Measurements from ENCODE around the gene MCU. TPM values are rescaled to one million over a fixed set of nuclear protein-coding genes. Genes with fewer than 3 reads are reported as not detected.
A peak's percentile ranks its signal among the peaks of the same experiment; 100 is the strongest.
"Not testable (repeated sequence)": the region's sequence is repeated elsewhere in the genome, so short reads cannot be mapped to it uniquely, and the experiment has no call there.

Gene MCU
- total and polyA plus RNA-seq, 2 of the 4 experiments (the other 2 are of a cell fraction) = 36.2 to 36.7 TPM

- no peak overlapping the region for H3K9ac ChIP-seq (ENCODE audit: low read depth, low read length)
These were observed 44.9 kb downstream of the MCU start for GRCh38 chr10:72736828-72737220.

GRCh38 chr10:72737357-72737756 is 45.4 kb downstream of the MCU start:
- H4K20me1 ChIP-seq (ENCODE audit: insufficient read depth, low read length); H4K91ac ChIP-seq (ENCODE audit: insufficient read depth, low read depth, low read length); H2BK120ac ChIP-seq (ENCODE audit: low read depth, low read length); H3K9ac ChIP-seq (ENCODE audit: low read depth, low read length); DNase-seq; H3K27ac ChIP-seq (ENCODE audit: insufficient read depth, low read length); H2AK9ac ChIP-seq (replicated peaks; ENCODE audit: low read depth, low read length, poor library complexity); H3K27me3 ChIP-seq (ENCODE audit: control insufficient read depth, insufficient read depth, low read length); H3K4me3 ChIP-seq (ENCODE audit: insufficient read depth, low read depth, low read length); H3K9me1 ChIP-seq (ENCODE audit: insufficient read depth, low read length); BruUV-seq (replicated peaks); H4K8ac ChIP-seq (ENCODE audit: low read depth in 2 of 2, low read length in 2 of 2); intact Hi-C loops (cut with micrococcal nuclease); in situ Hi-C loops (cut with MboI; ENCODE audit: low sequenced_read_pairs); H3K36me3 ChIP-seq (ENCODE audit: control insufficient read depth, insufficient read depth, low read length); CTCF ChIA-PET; ATAC-seq (ENCODE audit: low read depth); H3K56ac ChIP-seq (ENCODE audit: extremely low read depth, insufficient read depth, low read length); dilution Hi-C loops (cut with HindIII; ENCODE audit: low sequenced_read_pairs, unreplicated experiment); H2AFZ ChIP-seq (replicated peaks; ENCODE audit: low read length, poor library complexity); H3K9me3 ChIP-seq (ENCODE audit: control insufficient read depth, insufficient read depth, low read length); H3K18ac ChIP-seq (ENCODE audit: low read depth, low read length): not testable (repeated sequence)
- Histone ChIP-seq H3K4me1 (ENCODE audit: control insufficient read depth, insufficient read depth, low read length) (peaks cover 18% of the 10 kb centered on the region), H3K4ac (ENCODE audit: low read depth, low read length) (peak overlapping the region; percentile 36), H2BK15ac (ENCODE audit: low read depth, low read length) (peak overlapping the region; percentile 63; the same call in 1 of the 3 replicates), H3K14ac (replicated peaks; ENCODE audit: low read depth, low read length) (0 out of 2 replicates have a peak overlapping the region, but pooled peaks have one; percentile 74), H3K23ac (ENCODE audit: low read depth, low read length) (0 out of 2 replicates have a peak overlapping the region, but pooled peaks have one; percentile 55), H4K5ac (ENCODE audit: low read depth, low read length) (peak overlapping the region; percentile 39; the same call in 1 of the 2 replicates), H2BK20ac (ENCODE audit: low read depth, low read length) (peak overlapping the region; percentile 14; the same call in 1 of the 2 replicates), H2AK5ac (ENCODE audit: low read depth, low read length) (peak overlapping the region; percentile 79; the same call in 1 of the 2 replicates), H3K4me2 (ENCODE audit: low read depth, low read length) (peak overlapping the region; percentile 29; the same call in 1 of the 2 replicates), H3K79me1 (ENCODE audit: low read depth in 1 of 2, low read length in 2 of 2) (peaks cover 16 to 71% of the 10 kb centered on the region in 2 experiments), H2BK5ac (ENCODE audit: low read depth, low read length, poor library complexity, severe bottlenecking) (peak overlapping the region; percentile 97)
- WGBS, 2 experiments (ENCODE audit: extremely low coverage in 2 of 2, insufficient read length in 1 of 2) = no CpG with 5 or more reads among the region's 6 CpGs
- POLR2A ChIA-PET (ENCODE audit: unreplicated experiment) = interaction anchor here (0.9 kb wide), 1 partner anchor 16 kb away, joined by 3 read pairs; no protein-coding TSS in a partner anchor

More at GRCh38 chr10:72736828-72737220, 44.9 kb downstream of the MCU start:
- WGBS, 2 experiments (ENCODE audit: extremely low coverage in 2 of 2, insufficient read length in 1 of 2) = no CpG with 5 or more reads among the region's 4 CpGs
- CTCF ChIA-PET = no interaction called here
- H3K9me1 ChIP-seq (ENCODE audit: insufficient read depth, low read length) = peaks cover 8% of the 10 kb centered on the region
- ATAC-seq (ENCODE audit: low read depth) (peak; percentile 67), DNase-seq (peak; percentile 74)
- peak overlapping the region; percentile 86 for H3K14ac ChIP-seq (replicated peaks; ENCODE audit: low read depth, low read length)
- no peaks in the 10 kb centered on the region for H3K27me3 ChIP-seq (ENCODE audit: control insufficient read depth, insufficient read depth, low read length)
- peak overlapping the region; percentile 87; the same call in 1 of the 2 replicates for H3K23ac ChIP-seq (ENCODE audit: low read depth, low read length)
- dilution Hi-C loops (cut with HindIII; ENCODE audit: low sequenced_read_pairs, unreplicated experiment) (no loop called here), in situ Hi-C loops (cut with MboI; ENCODE audit: low sequenced_read_pairs) (no loop called here), intact Hi-C loops (cut with micrococcal nuclease) (no loop called here)
- no peak overlapping the region for H3K4me3 ChIP-seq (ENCODE audit: insufficient read depth, low read depth, low read length)
- H3K9me3 ChIP-seq (ENCODE audit: control insufficient read depth, insufficient read depth, low read length) = no peaks in the 10 kb centered on the region
- peak overlapping the region; percentile 1; the same call in 1 of the 2 replicates for H3K18ac ChIP-seq (ENCODE audit: low read depth, low read length)
- peak overlapping the region; percentile 61 for H2BK20ac ChIP-seq (ENCODE audit: low read depth, low read length)
- POLR2A ChIA-PET (ENCODE audit: unreplicated experiment) = interaction anchor here (0.9 kb wide), 1 partner anchor 16 kb away, joined by 3 read pairs; no protein-coding TSS in a partner anchor
- TF ChIP-seq CEBPB (IDR thresholded peaks at IDR 0.05; ENCODE audit: low read depth, low read length) = no peak
- no peak for TF ChIP-seq MAZ (IDR thresholded peaks at IDR 0.05; ENCODE audit: borderline replicate concordance, low read depth, low read length)
- TF ChIP-seq NFE2L2 (IDR thresholded peaks at IDR 0.05; ENCODE audit: low read depth, low read length) = no peak
- H3K4ac ChIP-seq (ENCODE audit: low read depth, low read length) = peak overlapping the region; percentile 75; the same call in 1 of the 2 replicates
- no peak overlapping the region for H2AFZ ChIP-seq (replicated peaks; ENCODE audit: low read length, poor library complexity)
- H2BK15ac ChIP-seq (ENCODE audit: low read depth, low read length) = peak overlapping the region; percentile 25; the same call in 2 of the 3 replicates
- peaks cover 15 to 69% of the 10 kb centered on the region in 2 experiments for H3K79me1 ChIP-seq (ENCODE audit: low read depth in 1 of 2, low read length in 2 of 2)
- no peak overlapping the region for H3K56ac ChIP-seq (ENCODE audit: extremely low read depth, insufficient read depth, low read length)
- no peak overlapping the region for H2AK9ac ChIP-seq (replicated peaks; ENCODE audit: low read depth, low read length, poor library complexity)
- BruUV-seq (replicated peaks) = no TSS peak
- 0 out of 2 replicates have a peak overlapping the region, but pooled peaks have one; percentile 4 for H3K27ac ChIP-seq (ENCODE audit: insufficient read depth, low read length)
- peak overlapping the region; percentile 73; the same call in 1 of the 2 replicates for H2BK120ac ChIP-seq (ENCODE audit: low read depth, low read length)
- H4K5ac ChIP-seq (ENCODE audit: low read depth, low read length) = no peak overlapping the region
- peak overlapping the region; percentile 97 for H2BK5ac ChIP-seq (ENCODE audit: low read depth, low read length, poor library complexity, severe bottlenecking)
- H3K4me2 ChIP-seq (ENCODE audit: low read depth, low read length) = peak overlapping the region; percentile 36; the same call in 1 of the 2 replicates
- H4K20me1 ChIP-seq (ENCODE audit: insufficient read depth, low read length) = peaks cover 6% of the 10 kb centered on the region; the same call in 1 of the 2 replicates
- peak overlapping the region; percentile 66; the same call in 1 of the 2 replicates for H4K91ac ChIP-seq (ENCODE audit: insufficient read depth, low read depth, low read length)
- no peaks in the 10 kb centered on the region for H3K36me3 ChIP-seq (ENCODE audit: control insufficient read depth, insufficient read depth, low read length)
- H4K8ac ChIP-seq (ENCODE audit: low read depth in 2 of 2, low read length in 2 of 2) = peak overlapping the region in 1 of 2 experiments; percentile 81; a peak in 2 of 4 replicates
- H3K4me1 ChIP-seq (ENCODE audit: control insufficient read depth, insufficient read depth, low read length) = peaks cover 18% of the 10 kb centered on the region
- H2AK5ac ChIP-seq (ENCODE audit: low read depth, low read length) = 0 out of 2 replicates have a peak overlapping the region, but pooled peaks have one; percentile 10

Data from IMR-90 (cell line).